IMR-90 (cell line): ENCODE results near the gene HORMAD2. TPM values are rescaled to one million over a fixed set of nuclear protein-coding genes. Genes with fewer than 3 reads are reported as not detected.

Experiments
- ATAC-seq: fragments of 200-7000 bp; cut with Tn5 transposase; 2 replicates; pipeline ENCODE4 v1.9.1; 2020; ENCODE audit warnings: low read depth, mild to moderate bottlenecking, moderate library complexity
- BruUV-seq: library from RNA; stranded (reverse); fragments of 400-500 nt; replicated peaks from 2 replicates; lab custom pipeline; 2021; lab: Mats Ljungman, UMichigan
- CTCF ChIA-PET: fragments of 300-600 bp; formaldehyde crosslinking; extraction: SDS; loops from one replicate; lab custom pipeline; 2021; ENCODE audit warnings: antibody characterized with exemption; lab: Yijun Ruan, JAX
- POLR2A ChIA-PET: fragments of 300-600 bp; sonication (Branson Sonifier 250); formaldehyde crosslinking; loops from one replicate; lab custom pipeline; 2022; ENCODE audit warnings: antibody characterized with exemption; ENCODE audit not compliant: unreplicated experiment; lab: Charles Lee
- DNase-seq: peaks from one replicate; pipeline ENCODE4 v3.0.0; 2013
- H2AFZ ChIP-seq: replicated peaks from 2 replicates; pipeline ENCODE3; 2013; ENCODE audit warnings: low read length, mild to moderate bottlenecking; ENCODE audit not compliant: poor library complexity
- H2AK5ac ChIP-seq: 2 replicates; pipeline ENCODE4 v1.6.1; 2013; ENCODE audit warnings: low read depth, low read length, inconsistent platforms
- H2AK9ac ChIP-seq: replicated peaks from 2 replicates; pipeline ENCODE3; 2013; ENCODE audit warnings: mild to moderate bottlenecking, low read depth, low read length, moderate library complexity; ENCODE audit not compliant: poor library complexity
- H2BK120ac ChIP-seq: 2 replicates; pipeline ENCODE4 v1.6.1; 2013; ENCODE audit warnings: low read depth, low read length, inconsistent platforms
- H2BK15ac ChIP-seq: 3 replicates; pipeline ENCODE4 v1.6.1; 2013; ENCODE audit warnings: low read depth, low read length, inconsistent platforms
- H2BK20ac ChIP-seq: 2 replicates; pipeline ENCODE4 v1.6.1; 2013; ENCODE audit warnings: low read depth, mild to moderate bottlenecking, inconsistent platforms, low read length, moderate library complexity
- H2BK5ac ChIP-seq: 2 replicates; pipeline ENCODE4 v1.6.1; 2013; ENCODE audit warnings: mild to moderate bottlenecking, low read depth, low read length, inconsistent platforms; ENCODE audit not compliant: poor library complexity, severe bottlenecking
- H3K14ac ChIP-seq: replicated peaks from 2 replicates; pipeline ENCODE4 v1.6.1; 2013; ENCODE audit warnings: low read depth, low read length, inconsistent platforms
- H3K18ac ChIP-seq: 2 replicates; pipeline ENCODE4 v1.6.1; 2013; ENCODE audit warnings: low read depth, low read length, control low read depth
- H3K23ac ChIP-seq: 2 replicates; pipeline ENCODE4 v1.6.1; 2013; ENCODE audit warnings: low read depth, low read length, inconsistent platforms
- H3K27ac ChIP-seq: 2 replicates; pipeline ENCODE4 v1.5.1; 2013; ENCODE audit warnings: mild to moderate bottlenecking, control low read depth, low read length; ENCODE audit not compliant: insufficient read depth
- H3K27me3 ChIP-seq: 2 replicates; pipeline ENCODE4 v1.6.1; 2013; ENCODE audit warnings: low read length; ENCODE audit not compliant: control insufficient read depth, insufficient read depth
- H3K36me3 ChIP-seq: 2 replicates; pipeline ENCODE4 v1.6.1; 2013; ENCODE audit warnings: low read length, mixed read lengths; ENCODE audit not compliant: control insufficient read depth, insufficient read depth
- H3K4ac ChIP-seq: 2 replicates; pipeline ENCODE4 v1.6.1; 2013; ENCODE audit warnings: low read depth, low read length, inconsistent platforms
- H3K4me1 ChIP-seq: 2 replicates; pipeline ENCODE4 v1.6.1; 2013; ENCODE audit warnings: low read length, mixed read lengths; ENCODE audit not compliant: control insufficient read depth, insufficient read depth
- H3K4me2 ChIP-seq: 2 replicates; pipeline ENCODE4 v1.6.1; 2013; ENCODE audit warnings: low read depth, mild to moderate bottlenecking, control low read depth, low read length, moderate library complexity
- H3K4me3 ChIP-seq: 2 replicates; pipeline ENCODE4 v1.5.1; 2013; ENCODE audit warnings: low read depth, mild to moderate bottlenecking, control low read depth, low read length, moderate library complexity; ENCODE audit not compliant: insufficient read depth
- H3K56ac ChIP-seq: 2 replicates; pipeline ENCODE4 v1.6.1; 2013; ENCODE audit warnings: low read length, inconsistent platforms; ENCODE audit not compliant: insufficient read depth; ENCODE audit errors: extremely low read depth
- H3K79me1 ChIP-seq, 2 experiments: 2 replicates each; pipeline ENCODE4 v1.6.1; 2013; ENCODE audit warnings: low read length in 2 of 2, inconsistent platforms in 1 of 2, low read depth in 1 of 2
- H3K9ac ChIP-seq: 2 replicates; pipeline ENCODE4 v1.6.1; 2013; ENCODE audit warnings: low read depth, low read length, control low read depth
- H3K9me1 ChIP-seq: 2 replicates; pipeline ENCODE4 v1.6.1; 2013; ENCODE audit warnings: low read length, inconsistent platforms; ENCODE audit not compliant: insufficient read depth
- H3K9me3 ChIP-seq: 2 replicates; pipeline ENCODE4 v1.6.1; 2013; ENCODE audit warnings: low read length; ENCODE audit not compliant: control insufficient read depth, insufficient read depth
- H4K20me1 ChIP-seq: 2 replicates; pipeline ENCODE4 v1.6.1; 2013; ENCODE audit warnings: low read length, inconsistent platforms; ENCODE audit not compliant: insufficient read depth
- H4K5ac ChIP-seq: 2 replicates; pipeline ENCODE4 v1.6.1; 2013; ENCODE audit warnings: mild to moderate bottlenecking, low read depth, low read length, control low read depth
- H4K8ac ChIP-seq, 2 experiments: 2 replicates each; pipeline ENCODE4 v1.6.1; 2013; ENCODE audit warnings: low read depth in 2 of 2, low read length in 2 of 2, control low read depth in 1 of 2, inconsistent platforms in 1 of 2
- H4K91ac ChIP-seq: 2 replicates; pipeline ENCODE4 v1.6.1; 2013; ENCODE audit warnings: low read depth, low read length, inconsistent platforms; ENCODE audit not compliant: insufficient read depth
- BHLHE40 ChIP-seq: fragments of 150-350 bp; IDR thresholded peaks from 2 replicates; pipeline ENCODE4 v1.6.1; 2016; ENCODE audit warnings: mild to moderate bottlenecking, low read depth, low read length
- CEBPB ChIP-seq: IDR thresholded peaks from 2 replicates; pipeline ENCODE4 v1.6.1; 2012; ENCODE audit warnings: low read depth, low read length, improper control_type of control experiment
- CHD1 ChIP-seq: IDR thresholded peaks from 2 replicates; pipeline ENCODE4 v1.6.1; 2012; ENCODE audit warnings: low read depth, low read length, improper control_type of control experiment
- FOS ChIP-seq: fragments of 150-350 bp; IDR thresholded peaks from 2 replicates; pipeline ENCODE4 v1.6.1; 2016; ENCODE audit warnings: low read depth, low read length
- MAFK ChIP-seq: IDR thresholded peaks from 2 replicates; pipeline ENCODE4 v1.6.1; 2012; ENCODE audit warnings: low read depth, low read length, improper control_type of control experiment
- NFE2L2 ChIP-seq: fragments of 150-350 bp; IDR thresholded peaks from 2 replicates; pipeline ENCODE4 v1.6.1; 2016; ENCODE audit warnings: low read depth, mild to moderate bottlenecking, low read length
- POLR2A ChIP-seq: IDR thresholded peaks from 2 replicates; pipeline ENCODE4 v1.6.1; 2012; ENCODE audit warnings: mild to moderate bottlenecking, low read depth, low read length
- RCOR1 ChIP-seq: IDR thresholded peaks from 2 replicates; pipeline ENCODE4 v1.6.1; 2012; ENCODE audit warnings: mild to moderate bottlenecking, low read length, improper control_type of control experiment; ENCODE audit not compliant: insufficient replicate concordance
- RFX5 ChIP-seq: IDR thresholded peaks from 2 replicates; pipeline ENCODE4 v1.8.0; 2012; ENCODE audit warnings: low read depth, mild to moderate bottlenecking, low read length, moderate library complexity
- WGBS, 2 experiments: methylation state at CpG; one replicate each; pipeline versions ENCODE4 v1.1.5 to v1.1.7; 2013; ENCODE audit warnings: missing lambda C conversion rate in 2 of 2; ENCODE audit not compliant: insufficient read length in 1 of 2; ENCODE audit errors: extremely low coverage in 2 of 2; 5-methylcytosine and 5-hydroxymethylcytosine counted together
- dilution Hi-C: fragments of 300-500 bp; cut with HindIII; formaldehyde crosslinking; loops from one replicate; pipeline ENCODE4 v1.14.3; 2018; ENCODE audit warnings: low sequenced_read_pairs; ENCODE audit not compliant: unreplicated experiment
- in situ Hi-C: fragments of 300-500 bp; cut with MboI; formaldehyde crosslinking; loops from 3 replicates; pipeline ENCODE4 v1.14.3; 2019; ENCODE audit warnings: low sequenced_read_pairs, inconsistent platforms, mixed read lengths
- intact Hi-C: fragments of 100-400 bp; cut with micrococcal nuclease; formaldehyde crosslinking; loops from 2 replicates; pipeline ENCODE4 v1.10.0; 2022
- polyA plus RNA-seq, 3 experiments: library from polyadenylated mRNA; depleted of rRNA; stranded (reverse); fragments of >200 nt; gene quantifications; 2 replicates each; pipeline ENCODE4 v1.2.3, GENCODE V29; 2012; ENCODE audit warnings: low replicate concordance in 1 of 3
- total RNA-seq: library from RNA; depleted of rRNA; stranded (reverse); fragments of >200 nt; gene quantifications from 2 replicates; pipeline ENCODE4 v1.2.3, GENCODE V29; 2012
- TF ChIP-seq, protein P1 (sequence below): fragments of 150-350 bp; IDR thresholded peaks from 2 replicates; pipeline ENCODE4 v1.6.1; 2016; ENCODE audit warnings: low read depth, mild to moderate bottlenecking, low read length, moderate library complexity, borderline replicate concordance
- TF ChIP-seq, protein P2 (sequence below): fragments of 150-350 bp; IDR thresholded peaks from 2 replicates; pipeline ENCODE4 v1.6.1; 2017; ENCODE audit warnings: mild to moderate bottlenecking, antibody characterized with exemption, low read length, low read depth
- TF ChIP-seq, protein P3 (sequence below): conservative IDR thresholded peaks from 2 replicates; pipeline ENCODE4 v1.5.1; 2012; ENCODE audit warnings: mild to moderate bottlenecking, low read depth, low read length, improper control_type of control experiment

The HORMAD2 gene
- total and polyA plus RNA-seq, 2 of the 4 experiments (the other 2 are of a cell fraction), result not detected

DNA sequence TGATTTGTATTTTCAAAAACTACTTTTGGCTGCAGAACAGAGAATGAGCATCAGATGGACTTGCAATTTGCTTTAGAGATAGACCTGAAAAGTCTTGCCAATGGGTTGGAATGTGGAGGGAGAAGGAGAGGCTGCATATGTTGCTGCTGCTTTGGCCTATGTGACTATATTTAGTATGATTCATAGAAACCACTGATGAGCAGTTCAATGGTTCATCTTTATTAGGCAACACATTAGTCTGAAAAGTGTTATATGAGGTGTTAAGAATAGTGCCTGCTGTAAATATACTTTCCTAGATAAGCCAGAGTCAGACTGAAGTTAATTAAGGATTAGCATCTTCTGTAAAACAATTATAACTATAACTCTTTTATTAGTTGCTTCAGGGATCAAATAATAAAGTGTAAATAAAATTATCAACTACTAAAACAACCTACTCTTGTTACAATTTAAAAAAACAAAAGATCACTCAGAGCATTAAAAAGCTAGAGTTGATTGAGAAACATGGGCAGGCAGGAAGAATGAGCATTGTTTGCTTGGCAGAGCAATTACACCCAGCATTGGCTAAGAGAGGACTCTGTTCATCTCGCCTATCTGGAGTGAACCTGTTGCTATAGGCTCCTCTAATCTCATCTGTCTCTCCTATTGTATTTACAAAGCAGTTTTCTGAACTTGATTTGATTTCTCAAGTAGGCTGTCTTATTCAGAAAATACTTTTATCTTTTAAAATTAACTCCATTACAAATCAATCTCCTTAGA is 36.3 kb downstream of the HORMAD2 start (continued):
- TF ChIP-seq, protein P1, sequence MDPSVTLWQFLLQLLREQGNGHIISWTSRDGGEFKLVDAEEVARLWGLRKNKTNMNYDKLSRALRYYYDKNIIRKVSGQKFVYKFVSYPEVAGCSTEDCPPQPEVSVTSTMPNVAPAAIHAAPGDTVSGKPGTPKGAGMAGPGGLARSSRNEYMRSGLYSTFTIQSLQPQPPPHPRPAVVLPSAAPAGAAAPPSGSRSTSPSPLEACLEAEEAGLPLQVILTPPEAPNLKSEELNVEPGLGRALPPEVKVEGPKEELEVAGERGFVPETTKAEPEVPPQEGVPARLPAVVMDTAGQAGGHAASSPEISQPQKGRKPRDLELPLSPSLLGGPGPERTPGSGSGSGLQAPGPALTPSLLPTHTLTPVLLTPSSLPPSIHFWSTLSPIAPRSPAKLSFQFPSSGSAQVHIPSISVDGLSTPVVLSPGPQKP, result no peak

DNA sequence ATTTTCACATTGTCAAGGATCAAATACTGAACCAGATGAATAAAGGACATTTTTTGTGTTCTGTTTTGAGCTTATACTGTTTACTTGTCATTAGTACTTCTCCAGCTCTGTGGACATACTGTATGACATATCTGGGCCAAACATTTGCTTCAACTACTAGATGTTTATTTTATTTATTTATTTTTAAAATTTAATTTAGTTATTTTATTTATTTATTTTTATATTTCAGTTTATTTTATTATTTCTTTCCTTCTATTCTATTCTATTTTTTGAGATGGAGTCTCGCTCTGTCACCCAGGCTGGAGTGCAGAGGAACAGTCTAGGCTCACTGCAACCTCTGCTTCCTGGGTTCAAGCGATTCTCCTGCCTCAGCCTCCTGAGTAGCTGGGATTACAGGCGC is 37.0 kb downstream of the HORMAD2 start:
- no CpG with 5 or more reads among the region's 3 CpGs for WGBS, 2 experiments
- 0 out of 4 replicates have a peak overlapping the region, but pooled peaks of 1 of the 2 experiments have one; percentile 1 for H4K8ac ChIP-seq
- intact Hi-C loops, result no loop called here
- dilution Hi-C loops, result no loop called here
- H3K27ac ChIP-seq, result no peak overlapping the region; the same call in 1 of the 2 replicates
- H4K91ac ChIP-seq, result no peak overlapping the region
- H3K14ac ChIP-seq, result no peak overlapping the region
- H3K9ac ChIP-seq, result no peak overlapping the region
- H2AK5ac ChIP-seq, result no peak overlapping the region
- H3K4me2 ChIP-seq, result no peak overlapping the region
- DNase-seq (no peak), ATAC-seq (no peak)
- H2BK20ac ChIP-seq, result peak overlapping the region; percentile 57; the same call in 1 of the 2 replicates
- H3K27me3 ChIP-seq, result no peaks in the 10 kb centered on the region
- ChIA-PET CTCF (no interaction called here), POLR2A (interaction anchor here (0.6 kb wide), 1 partner anchor 78 kb away, joined by 9 read pairs; no protein-coding TSS in a partner anchor)
- peaks cover 12% of the 10 kb centered on the region for H3K4me1 ChIP-seq
- H2BK15ac ChIP-seq, result peak overlapping the region; percentile 4; the same call in 1 of the 3 replicates
- H3K4me3 ChIP-seq, result no peak overlapping the region
- no peak overlapping the region for H2BK5ac ChIP-seq
- H3K18ac ChIP-seq, result peak overlapping the region; percentile 81; the same call in 1 of the 2 replicates
- no TSS peak for BruUV-seq
- H2AK9ac ChIP-seq, result no peak overlapping the region
- no peak overlapping the region for H3K56ac ChIP-seq
- no peak overlapping the region; the same call in 1 of the 2 replicates for H2BK120ac ChIP-seq
- peaks cover 8% of the 10 kb centered on the region for H3K9me1 ChIP-seq
- H3K9me3 ChIP-seq, result no peaks in the 10 kb centered on the region
- no peak overlapping the region for H2AFZ ChIP-seq
- H4K5ac ChIP-seq, result no peak overlapping the region
- H3K36me3 ChIP-seq, result no peaks in the 10 kb centered on the region
- no peaks in the 10 kb centered on the region for H4K20me1 ChIP-seq
- in situ Hi-C loops, result loop anchor here (10.0 kb wide), 1 partner anchor 58 kb away; no protein-coding TSS in a partner anchor
- H3K23ac ChIP-seq, result no peak overlapping the region
- no peak overlapping the region for H3K4ac ChIP-seq
- no peaks in the 10 kb centered on the region for H3K79me1 ChIP-seq
- TF ChIP-seq, protein P2, sequence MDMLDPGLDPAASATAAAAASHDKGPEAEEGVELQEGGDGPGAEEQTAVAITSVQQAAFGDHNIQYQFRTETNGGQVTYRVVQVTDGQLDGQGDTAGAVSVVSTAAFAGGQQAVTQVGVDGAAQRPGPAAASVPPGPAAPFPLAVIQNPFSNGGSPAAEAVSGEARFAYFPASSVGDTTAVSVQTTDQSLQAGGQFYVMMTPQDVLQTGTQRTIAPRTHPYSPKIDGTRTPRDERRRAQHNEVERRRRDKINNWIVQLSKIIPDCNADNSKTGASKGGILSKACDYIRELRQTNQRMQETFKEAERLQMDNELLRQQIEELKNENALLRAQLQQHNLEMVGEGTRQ, result no peak
- TF ChIP-seq POLR2A (no peak), BHLHE40 (no peak), NFE2L2 (no peak), CEBPB (no peak), RCOR1 (no peak), RFX5 (no peak), FOS (no peak), CHD1 (no peak), MAFK (no peak)
- TF ChIP-seq, protein P3, sequence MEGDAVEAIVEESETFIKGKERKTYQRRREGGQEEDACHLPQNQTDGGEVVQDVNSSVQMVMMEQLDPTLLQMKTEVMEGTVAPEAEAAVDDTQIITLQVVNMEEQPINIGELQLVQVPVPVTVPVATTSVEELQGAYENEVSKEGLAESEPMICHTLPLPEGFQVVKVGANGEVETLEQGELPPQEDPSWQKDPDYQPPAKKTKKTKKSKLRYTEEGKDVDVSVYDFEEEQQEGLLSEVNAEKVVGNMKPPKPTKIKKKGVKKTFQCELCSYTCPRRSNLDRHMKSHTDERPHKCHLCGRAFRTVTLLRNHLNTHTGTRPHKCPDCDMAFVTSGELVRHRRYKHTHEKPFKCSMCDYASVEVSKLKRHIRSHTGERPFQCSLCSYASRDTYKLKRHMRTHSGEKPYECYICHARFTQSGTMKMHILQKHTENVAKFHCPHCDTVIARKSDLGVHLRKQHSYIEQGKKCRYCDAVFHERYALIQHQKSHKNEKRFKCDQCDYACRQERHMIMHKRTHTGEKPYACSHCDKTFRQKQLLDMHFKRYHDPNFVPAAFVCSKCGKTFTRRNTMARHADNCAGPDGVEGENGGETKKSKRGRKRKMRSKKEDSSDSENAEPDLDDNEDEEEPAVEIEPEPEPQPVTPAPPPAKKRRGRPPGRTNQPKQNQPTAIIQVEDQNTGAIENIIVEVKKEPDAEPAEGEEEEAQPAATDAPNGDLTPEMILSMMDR, result no peak
